HG02798 (cell line): Measurements from ENCODE around the gene NUMB.

ENCODE experiments used
- ATAC-seq: cut with Tn5 transposase; IDR thresholded peaks from one replicate; pipeline ENCODE4 v1.9.1; 2021; ENCODE audit warnings: mild to moderate bottlenecking; ENCODE audit not compliant: unreplicated experiment, poor library complexity

Gene NUMB

DNA sequence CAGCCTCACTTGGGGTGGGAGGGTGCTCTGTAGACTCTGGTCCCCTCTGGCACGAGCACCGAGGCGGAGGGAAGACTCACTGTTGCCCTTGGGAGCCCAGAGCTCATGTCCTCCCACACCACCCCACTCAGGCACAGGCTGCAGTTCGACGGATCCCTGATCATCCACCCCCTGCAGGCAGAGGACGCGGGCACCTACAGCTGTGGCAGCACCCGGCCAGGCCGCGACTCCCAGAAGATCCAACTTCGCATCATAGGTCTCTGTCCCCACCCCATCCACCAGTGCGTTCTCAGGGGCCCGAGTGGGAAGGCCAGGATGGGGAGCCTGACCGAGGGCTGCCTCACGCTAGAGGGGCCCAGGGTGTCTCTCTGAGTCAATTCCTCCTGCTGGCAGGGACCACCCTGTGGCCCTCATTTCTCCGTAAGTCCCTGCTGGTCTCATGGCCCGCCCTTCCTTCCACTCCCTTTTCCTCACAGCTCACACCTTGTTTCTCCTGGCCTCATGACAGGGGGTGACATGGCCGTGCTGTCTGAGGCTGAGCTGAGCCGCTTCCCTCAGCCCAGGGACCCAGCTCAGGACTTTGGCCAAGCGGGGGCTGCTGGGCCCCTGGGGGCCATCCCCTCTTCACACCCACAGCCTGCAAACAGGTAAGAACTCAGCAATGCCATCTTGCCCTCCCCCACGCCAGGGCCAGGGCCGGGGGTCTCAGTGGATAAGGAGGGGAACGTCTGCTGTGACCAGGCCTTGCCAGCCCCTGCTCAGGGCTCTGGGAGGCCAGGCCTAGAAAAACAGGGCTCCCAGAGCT is 194.1 kb downstream of the NUMB start:
- ATAC-seq, result no peak

DNA sequence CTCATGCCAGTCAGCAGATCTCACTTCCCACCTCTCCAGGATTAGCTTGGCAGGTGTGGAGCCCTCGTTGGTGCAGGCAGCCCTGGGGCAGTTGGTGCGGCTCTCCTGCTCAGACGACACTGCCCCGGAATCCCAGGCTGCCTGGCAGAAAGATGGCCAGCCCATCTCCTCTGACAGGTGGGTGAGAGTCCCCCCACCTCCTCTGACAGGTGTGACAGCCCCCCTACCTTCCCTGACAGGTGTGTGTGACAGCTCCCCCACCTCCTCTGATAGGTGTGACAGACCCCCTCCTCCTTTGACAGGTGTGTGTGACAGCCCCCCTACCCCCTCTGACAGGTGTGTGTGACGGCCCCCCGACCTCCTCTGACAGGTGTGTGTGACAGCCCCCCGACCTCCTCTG is 194.7 kb downstream of the NUMB start:
- no peak for ATAC-seq

DNA sequence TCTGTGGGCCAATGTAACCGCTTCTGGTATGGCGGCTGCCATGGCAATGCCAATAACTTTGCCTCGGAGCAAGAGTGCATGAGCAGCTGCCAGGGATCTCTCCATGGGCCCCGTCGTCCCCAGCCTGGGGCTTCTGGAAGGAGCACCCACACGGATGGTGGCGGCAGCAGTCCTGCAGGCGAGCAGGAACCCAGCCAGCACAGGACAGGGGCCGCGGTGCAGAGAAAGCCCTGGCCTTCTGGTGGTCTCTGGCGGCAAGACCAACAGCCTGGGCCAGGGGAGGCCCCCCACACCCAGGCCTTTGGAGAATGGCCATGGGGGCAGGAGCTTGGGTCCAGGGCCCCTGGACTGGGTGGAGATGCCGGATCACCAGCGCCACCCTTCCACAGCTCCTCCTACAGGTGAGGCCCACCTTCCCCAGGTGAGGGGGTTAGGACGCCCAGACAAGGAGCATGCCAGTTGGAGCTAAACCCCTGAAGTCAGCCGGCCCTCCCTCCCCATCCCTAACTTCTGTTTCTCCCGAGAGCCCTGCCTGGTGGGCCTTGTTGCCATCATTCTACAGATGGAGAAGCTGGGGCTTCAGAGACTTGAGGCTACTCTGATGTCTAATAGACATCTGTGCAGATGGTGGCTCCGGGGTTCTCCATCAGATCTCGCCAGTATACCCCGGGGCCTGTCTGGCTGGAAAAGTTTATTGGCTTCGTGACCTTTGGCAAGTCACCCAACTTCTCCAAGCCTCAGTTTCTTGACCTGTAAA is 195.7 kb downstream of the NUMB start:
- ATAC-seq, result no peak

DNA sequence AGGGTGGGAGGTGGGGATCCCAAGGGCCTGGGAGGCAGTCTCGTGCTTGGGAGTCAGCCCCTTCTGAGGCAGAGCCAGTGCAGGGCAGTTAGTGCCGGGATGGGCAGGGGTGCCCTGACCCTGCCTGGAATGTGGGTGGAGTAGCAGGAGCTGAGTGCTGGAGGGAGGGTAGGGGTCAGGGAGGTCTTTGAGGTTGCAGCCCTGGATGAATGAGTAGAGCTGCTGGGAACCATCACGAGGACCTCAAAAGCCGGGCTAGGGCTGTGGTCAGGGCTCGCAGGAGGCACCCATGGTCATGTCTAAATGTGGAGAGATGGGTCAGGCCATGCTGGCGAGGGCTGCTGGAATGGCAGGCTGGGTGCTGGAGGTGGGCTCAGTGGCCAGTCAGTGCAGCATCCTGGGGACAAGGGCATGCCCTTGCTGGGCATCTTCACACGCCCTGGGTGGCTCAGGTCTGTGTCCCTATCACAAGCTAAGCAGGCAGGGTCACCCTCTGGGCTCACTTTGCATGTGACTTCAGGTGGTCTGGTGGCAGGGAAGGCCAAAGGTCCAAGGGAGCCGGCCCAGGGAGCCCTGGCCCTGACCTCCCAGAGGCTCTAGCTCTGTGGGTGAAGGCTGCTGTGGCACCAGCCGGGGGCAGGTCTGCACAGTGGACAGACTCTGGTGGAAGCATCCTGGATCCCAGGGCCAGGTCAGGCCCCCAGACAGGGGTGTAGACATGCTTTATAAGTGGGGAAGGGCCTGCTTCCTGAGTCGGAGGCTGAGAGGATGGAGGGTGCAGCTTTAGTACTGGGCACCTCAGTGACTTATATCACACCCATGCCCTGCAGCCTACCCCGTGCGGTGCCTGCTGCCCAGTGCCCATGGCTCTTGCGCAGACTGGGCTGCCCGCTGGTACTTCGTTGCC is 196.6 kb downstream of the NUMB start:
- ATAC-seq, result no peak

DNA sequence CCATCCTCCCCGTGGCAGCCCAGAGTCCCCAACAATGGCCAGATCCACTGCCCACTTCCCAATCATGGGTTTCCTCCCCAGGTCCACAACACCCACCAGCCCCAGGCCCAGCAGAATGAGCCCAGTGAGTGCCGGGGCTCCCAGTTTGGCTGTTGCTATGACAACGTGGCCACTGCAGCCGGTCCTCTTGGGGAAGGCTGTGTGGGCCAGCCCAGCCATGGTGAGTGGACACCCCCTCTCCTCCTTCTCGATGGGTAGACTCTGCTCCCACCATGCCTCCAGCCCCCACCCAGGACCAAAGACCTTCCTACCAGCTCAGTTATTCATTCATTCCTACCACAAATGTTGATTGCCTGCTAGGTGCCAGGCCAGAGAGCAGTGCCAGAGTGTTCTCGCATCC is 197.3 kb downstream of the NUMB start:
- ATAC-seq, result no peak

DNA sequence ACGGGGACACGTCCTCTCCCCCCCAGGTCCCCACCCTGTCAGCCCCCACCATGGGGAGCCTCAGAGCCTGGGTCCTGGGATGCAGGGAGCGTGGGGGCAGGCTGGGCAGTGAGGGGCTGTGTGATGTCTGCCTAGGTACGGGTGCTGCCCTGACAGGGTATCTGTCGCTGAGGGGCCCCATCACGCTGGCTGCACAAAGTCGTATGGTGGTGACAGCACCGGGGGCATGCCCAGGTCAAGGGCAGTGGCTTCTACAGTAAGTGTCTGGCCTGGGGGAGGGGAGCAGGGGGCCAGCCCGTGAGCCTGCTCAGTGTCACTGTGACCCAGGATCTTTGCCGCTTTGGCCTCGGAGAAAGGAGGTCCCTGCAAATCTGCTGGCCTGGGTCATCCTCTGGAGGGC is 197.8 kb downstream of the NUMB start:
- ATAC-seq, result no peak

DNA sequence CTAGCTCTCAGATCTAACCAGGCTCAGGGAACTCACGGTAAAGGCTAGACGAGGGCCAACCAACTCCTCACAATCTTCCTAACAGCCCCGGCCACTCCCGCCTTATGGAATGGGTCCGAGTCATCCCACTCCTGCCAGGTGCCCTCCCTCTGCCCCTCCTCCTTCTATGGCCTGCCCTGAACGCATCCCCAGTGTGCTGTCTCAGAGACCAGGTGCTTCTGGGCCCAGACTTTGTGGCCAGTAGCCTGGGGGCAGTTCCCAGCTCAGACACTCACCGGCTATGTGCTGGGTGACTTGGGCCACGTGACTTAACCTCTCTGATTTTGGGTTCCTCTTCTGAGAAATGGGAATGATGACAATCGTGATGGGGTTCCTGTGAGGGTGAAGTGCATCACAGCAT is 198.5 kb downstream of the NUMB start:
- ATAC-seq, result no peak

DNA sequence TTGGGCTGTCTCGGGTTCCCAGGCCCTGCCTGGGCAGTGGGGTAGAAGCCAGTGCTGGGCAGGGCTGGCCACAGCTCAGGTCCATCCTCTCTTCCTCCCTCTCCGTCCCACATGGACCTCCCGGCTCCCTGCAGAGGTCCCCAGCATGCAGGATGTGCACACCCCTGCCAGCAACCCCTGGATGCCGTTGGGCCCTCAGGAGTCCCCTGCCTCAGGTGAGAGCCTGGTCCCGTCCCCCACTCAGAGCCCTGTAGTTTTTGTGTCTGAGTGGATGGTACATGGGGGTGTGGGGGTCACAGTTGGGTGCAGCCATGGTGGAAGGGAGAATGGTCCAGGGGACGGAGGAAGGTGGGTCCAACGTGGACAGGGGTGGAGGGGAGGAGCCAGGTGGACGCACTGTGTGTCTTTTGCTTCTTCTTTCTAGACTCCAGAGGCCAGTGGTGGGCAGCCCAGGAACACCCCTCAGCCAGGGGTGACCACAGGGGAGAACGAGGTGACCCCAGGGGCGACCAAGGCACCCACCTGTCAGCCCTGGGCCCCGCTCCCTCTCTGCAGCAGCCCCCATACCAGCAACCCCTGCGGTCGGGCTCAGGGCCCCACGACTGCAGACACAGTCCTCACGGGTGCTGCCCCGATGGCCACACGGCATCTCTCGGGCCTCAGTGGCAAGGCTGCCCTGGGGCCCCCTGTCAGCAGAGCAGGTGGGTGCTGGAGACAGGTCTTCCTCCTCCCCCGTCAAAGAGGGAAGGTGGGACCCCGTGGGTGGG is 199.3 kb downstream of the NUMB start:
- no peak for ATAC-seq

DNA sequence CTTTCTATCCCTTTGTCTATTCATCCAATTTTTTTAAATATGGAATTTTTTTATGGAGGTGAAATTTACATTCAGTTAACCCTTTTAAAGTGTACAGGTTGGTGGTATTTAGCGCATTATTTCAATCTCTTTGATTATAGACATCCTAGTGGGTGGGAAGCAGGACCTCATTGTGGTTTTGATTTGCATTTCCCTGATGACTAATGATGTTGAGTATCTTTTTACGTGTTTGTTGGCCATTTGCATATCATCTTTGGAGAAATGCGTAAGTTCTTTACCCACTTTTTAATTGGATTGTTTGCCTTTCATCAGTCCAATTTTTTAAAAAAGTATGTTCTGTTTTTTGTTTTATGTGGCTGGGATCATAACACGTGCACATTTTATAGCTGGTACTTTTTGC is 200.3 kb downstream of the NUMB start:
- ATAC-seq, result no peak

DNA sequence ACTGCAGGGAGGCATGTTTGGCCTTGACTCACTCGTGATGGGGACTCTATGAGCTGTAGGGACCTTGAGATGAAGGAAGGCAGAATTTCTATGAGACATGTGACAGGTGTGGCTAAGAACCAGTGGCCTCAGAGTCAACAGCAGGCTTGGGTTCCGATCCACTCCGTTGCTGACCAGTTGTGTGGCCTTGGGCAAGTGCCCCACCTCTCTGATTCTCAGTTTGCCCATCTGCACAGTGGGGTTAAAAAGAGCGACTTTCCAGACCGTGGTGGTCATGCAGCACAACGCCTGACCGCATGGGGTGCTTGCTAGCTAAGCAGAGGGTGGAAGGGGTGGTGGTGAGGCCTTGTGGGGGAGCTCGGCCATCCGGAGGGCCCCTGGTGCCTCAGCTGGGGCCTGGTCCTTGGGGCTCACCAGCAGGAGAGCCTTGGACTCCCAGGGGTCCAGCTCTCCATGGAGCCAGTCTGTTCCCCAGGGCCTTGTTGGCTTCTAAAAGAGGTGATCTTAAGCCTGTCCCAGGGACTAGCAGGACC is 202.6 kb downstream of the NUMB start:
- no peak for ATAC-seq

DNA sequence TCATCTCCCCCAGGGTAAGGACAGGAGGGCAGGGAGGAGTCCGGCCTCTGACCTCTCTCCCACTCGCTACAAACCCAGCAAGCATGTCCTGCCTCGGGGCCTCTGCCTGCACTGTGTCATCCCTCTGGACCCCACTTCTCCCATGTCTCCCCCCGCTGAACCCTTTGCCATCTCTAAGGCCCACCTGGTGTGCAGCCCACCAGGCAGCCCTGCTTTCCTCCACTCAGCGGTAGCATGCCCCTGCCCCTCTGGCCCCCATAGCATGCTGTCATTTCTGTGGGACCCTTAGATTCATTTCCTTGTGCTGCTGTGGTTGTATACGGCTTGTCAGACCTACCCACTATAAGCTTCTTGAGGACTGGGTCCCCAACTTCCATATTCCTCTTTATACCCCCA is 203.3 kb downstream of the NUMB start:
- ATAC-seq, result no peak

DNA sequence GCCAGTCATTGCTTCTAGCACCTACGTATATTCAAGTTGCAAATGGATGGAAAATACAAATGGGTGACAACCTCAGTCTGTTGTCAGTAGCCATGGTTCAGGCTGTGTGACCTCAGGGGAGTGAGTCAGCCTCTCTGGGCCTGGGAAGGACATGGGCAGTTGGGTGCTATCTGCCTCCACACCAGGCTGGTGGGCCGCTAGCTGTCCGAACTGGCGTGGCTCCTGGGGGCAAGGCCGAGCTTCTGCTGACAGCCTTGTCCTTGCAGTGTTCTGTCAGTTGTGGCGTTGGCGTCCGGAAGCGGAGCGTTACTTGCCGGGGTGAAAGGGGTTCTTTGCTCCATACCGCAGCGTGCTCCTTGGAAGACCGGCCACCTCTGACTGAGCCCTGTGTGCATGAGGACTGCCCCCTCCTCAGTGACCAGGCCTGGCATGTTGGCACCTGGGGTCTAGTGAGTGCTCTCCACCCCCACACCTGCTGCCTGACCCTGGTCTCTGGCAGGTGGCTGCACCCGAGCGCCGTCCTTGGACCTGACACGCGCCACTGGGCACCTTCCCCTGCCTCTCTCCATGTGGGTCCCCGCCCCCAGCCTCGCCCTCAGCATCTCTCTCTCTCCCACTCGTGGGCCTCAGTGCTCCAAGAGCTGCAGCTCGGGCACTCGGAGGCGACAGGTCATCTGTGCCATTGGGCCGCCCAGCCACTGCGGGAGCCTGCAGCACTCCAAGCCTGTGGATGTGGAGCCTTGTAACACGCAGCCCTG is 203.9 kb downstream of the NUMB start:
- ATAC-seq, result no peak

DNA sequence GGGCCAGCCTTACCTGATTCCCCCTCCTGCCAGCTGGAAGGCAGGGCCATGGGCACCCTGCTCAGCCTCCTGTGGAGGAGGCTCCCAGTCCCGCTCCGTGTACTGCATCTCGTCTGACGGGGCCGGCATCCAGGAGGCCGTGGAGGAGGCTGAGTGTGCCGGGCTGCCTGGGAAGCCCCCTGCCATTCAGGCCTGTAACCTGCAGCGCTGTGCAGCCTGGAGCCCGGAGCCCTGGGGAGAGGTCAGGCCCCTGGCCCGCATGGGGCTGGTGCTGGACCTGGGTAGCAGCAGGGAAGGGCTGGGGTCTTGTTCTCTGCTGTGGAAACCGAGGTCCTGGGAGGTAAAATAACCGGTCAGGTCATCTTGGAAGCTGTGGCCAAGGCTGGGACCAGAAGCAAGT is 204.6 kb downstream of the NUMB start:
- no peak for ATAC-seq

DNA sequence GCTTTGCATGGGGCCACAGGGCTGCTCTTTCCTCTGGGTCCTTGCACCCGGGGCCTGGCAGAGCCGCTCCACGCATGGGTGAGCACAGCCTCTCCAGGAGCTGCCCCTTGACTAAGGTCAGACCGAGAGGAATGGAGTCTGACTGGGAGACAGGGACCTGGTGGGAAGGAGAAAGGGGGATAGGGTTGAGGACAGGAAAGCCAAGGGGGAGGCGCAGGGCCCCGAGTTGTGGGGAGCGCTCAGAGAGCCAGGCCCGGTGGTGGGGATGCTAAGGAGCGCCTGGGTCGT is 205.1 kb downstream of the NUMB start:
- ATAC-seq, result no peak

DNA sequence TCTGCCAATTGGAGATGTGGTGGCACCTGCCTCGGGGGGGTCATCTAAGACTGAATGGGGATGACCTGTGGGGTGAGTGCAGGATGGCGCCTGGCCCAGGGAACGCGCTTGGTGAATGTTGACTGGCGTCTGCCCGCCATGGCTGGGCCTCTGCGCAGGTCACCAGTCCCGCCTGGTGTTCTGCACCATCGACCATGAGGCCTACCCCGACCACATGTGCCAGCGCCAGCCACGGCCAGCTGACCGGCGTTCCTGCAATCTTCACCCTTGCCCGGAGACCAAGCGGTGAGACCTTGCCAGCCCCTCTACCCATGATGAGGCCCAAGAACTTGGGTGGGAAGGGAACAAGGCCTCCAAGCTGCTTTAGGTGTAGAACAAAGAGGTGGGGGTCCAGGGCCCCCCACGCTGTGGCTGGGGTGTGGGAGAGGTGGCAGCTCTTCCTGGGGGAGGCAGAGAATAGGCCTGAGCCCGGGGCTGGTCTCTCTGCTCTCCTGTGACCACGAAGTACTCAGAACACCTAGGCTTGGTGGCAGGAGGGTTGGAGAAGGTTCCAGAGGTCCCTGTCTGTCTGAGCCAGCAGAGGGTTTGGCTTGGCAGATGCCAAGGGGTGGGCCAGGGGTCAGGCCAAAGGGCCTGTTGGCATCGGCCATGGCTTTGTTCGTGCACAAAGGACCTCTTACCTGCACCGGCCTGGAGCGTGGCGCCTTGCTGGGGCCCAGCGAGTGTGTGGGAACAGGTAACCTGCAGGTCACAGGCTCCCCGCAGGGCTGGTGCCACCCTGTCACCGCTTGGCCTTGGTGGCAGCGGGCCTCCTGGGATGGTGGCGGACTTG is 205.6 kb downstream of the NUMB start:
- ATAC-seq, result no peak

DNA sequence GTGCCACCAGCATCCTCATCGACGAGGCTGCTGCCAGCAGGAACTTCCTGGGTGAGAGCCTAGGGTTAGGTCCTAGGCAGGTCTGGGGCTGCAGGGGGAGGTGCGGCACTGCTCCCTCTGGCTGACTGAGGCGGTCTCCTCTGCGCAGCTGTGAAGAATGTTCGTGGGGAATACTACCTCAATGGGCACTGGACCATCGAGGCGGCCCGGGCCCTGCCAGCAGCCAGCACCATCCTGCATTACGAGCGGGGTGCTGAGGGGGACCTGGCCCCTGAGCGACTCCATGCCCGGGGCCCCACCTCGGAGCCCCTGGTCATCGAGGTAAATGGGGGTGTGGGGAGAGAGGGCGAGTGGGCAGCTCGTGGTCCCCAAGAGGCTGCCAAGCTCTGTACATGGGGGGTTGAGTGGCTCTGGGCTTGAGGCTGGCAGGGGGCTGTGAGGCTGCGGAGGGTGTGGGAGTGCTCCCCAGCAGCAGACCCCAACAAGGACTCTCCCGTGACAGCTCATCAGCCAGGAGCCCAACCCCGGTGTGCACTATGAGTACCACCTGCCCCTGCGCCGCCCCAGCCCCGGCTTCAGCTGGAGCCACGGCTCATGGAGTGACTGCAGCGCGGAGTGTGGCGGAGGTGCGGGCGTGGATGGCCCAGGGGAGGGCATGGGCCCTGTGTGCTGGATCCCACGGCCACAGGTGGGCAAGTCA is 206.7 kb downstream of the NUMB start:
- no peak for ATAC-seq

DNA sequence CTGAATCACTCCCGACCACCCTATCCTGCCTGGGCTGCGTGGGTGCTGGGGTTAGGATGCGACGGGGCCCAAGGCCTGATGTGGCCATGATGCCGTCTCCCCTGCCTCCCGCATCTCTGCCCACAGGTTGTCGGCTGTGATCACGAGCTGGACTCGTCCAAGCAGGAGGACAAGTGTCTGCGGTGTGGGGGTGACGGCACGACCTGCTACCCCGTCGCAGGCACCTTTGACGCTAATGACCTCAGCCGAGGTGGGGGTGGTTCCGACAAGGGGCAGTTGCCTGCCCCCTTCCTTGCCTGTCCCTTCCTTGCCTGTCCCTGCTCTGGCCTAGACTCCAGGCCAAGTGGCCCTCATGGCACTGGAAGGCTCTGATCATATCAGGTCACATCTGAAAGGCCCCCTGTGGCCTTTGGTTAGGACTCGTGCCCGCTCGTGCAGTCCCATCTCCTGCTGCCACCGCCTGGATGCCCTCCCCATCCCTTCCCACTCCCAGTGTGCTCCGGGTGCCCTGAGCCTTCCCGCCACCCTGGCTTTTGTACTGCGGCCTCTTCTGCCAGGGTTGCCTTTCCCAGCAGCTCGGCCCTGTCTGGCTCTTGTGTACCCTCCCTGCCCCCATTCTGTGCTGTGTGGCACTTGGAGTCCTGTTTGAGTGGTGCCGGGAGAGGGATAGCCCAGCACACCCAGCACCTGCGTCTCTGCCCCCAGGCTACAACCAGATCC is 207.4 kb downstream of the NUMB start:
- ATAC-seq, result no peak
